CD4-positive, alpha-beta T cell treated with Interleukin-6 at 100 ng/mL for 8 hours (primary cell): ENCODE data around the gene C19orf25.
"Not testable (repeated sequence)": the region's sequence is repeated elsewhere in the genome, so short reads cannot be mapped to it uniquely, and the experiment has no call there.

Experiments used
- DNase-seq: peaks from one replicate; pipeline ENCODE4 v3.0.0-alpha.2; 2020; ENCODE audit warnings: mixed read lengths, low spot score

C19orf25 gene

DNA sequence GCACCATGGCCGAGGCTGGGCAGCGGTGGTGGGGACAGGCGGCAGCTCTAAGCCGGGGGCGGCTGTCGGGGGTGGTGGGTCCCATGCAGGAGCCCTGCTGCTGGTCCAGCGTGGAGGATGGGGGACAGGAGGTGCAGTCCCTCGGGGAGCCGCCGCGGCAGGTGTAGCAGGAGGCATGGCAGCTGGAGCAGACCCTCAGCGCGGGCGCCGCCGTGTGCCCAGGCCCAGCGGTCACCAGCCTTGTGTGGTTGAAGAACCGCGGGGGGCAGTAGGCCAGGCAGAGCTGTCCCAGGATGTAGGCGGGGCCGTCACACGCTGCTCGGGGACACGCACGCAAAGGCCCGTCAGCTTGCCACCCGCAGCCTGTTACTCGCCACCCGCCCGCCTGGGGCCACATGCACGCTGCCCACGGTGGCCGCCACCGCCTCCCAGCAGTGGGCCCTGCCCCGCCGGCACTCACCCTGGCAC is 2.9 kb upstream of the C19orf25 start:
- DNase-seq, result no peak

DNA sequence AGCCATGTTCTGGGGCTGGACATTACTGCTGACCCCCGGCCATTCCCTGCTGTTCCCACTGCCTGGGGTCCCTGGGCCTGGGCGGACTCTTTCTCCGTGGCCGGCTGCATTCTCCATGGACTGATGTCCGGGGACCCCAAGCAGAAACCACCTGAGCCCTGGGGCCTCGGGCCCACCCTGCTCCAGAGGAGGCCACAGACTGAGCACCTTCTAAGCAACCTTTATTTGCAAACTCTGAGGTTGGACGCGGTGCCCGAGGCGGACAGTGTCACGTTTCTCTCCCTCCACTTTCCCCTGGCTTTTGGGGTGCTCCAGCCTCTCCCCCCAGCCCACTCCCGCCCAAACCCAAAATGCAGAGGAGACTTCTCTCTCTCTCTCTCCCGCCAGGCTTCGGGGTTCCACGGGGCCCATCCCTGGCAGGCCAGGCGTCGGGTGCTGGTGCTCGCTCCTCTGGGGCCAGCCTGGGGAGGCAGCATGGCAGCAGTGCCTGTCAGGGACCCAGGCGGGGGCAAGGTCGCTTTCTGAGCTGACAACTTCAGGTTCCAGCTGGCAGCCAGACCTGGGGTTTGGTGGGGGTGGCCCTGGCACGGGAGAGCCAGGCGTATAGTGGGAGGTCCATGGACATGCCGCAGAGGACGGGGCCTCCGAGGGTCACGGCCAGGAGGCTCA is 2.3 kb upstream of the C19orf25 start:
- DNase-seq, result no peak

DNA sequence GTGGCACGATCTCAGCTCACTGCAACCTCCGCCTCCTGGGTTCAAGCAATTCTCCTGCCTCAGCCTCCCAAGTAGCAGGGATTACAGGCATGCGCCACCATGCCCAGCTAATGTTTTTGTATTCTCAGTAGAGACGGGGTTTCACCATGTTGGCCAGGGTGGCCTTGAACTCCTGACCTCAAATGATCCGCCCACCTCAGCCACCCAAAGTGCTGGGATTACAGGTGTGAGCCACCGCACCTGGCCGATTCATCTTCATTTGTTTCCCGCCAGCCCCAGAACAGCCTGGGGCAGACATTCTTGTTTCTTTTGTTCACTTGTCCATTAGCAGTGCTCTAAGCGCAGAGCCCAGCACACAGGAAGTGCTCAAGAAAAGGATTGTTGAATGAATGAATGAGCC is 2.0 kb downstream of the C19orf25 start:
- DNase-seq, result not testable (repeated sequence)

DNA sequence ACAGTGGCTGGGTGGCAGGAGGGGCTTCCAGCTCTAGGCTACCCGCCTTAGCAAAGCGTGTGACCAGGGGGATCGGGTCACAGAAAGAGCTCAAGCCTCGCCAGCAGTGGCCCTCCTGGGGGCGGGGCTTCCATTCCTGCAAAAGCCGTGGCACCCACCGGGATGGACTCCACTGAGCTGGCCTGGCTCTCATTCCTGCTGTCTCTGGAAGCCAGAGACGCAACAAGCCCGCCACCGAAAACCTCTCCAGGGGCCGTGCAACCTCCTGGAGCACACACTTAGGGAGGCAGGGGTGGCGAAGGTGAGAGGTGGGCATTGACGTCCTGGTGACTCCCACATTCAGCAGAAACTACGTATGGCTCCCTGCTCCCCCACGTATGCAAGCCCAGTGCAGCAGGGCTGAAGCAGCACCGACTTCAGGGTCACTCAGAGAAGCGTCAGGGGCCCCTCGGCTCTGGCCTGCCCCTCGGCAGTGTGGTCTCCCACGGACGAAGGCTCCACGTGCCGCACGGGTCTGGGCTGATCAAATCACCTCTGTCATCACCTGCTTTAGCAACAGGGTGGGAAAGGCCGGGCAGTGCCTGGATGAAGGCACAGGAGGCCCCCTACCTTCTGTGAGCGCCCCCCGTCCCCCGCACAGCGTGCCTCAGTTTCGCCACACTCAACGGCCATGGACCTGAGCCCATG is 3.1 kb downstream of the C19orf25 start:
- no peak for DNase-seq

DNA sequence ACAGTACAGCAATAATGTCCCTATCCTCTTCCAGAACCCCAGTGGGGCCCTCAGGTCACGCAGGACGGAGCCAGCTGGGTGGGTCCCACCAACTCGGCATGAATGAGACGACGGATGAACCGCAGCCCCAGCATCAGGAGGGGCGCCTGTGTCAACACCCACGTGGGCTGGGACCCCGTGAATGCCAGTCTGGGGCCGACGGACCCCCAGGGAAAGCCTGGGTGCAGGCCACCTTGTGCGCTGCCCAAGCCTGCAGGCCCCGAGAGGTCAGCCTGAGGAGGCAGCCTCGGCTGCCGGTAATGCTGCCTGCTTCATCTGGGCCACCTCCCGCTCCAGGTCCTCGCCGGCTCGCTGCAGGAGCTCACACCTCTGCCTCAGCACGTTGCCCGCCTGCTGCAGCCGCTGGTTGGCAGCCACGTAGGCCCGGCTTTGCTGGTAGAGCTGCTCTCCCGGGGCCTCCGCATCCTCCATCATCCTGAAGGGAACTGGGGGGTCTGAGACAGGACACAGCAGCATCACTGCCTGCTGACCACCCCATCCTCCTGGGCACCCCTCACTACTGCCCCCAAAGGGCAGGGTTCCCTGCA is 4.2 kb downstream of the C19orf25 start:
- DNase-seq, result no peak

DNA sequence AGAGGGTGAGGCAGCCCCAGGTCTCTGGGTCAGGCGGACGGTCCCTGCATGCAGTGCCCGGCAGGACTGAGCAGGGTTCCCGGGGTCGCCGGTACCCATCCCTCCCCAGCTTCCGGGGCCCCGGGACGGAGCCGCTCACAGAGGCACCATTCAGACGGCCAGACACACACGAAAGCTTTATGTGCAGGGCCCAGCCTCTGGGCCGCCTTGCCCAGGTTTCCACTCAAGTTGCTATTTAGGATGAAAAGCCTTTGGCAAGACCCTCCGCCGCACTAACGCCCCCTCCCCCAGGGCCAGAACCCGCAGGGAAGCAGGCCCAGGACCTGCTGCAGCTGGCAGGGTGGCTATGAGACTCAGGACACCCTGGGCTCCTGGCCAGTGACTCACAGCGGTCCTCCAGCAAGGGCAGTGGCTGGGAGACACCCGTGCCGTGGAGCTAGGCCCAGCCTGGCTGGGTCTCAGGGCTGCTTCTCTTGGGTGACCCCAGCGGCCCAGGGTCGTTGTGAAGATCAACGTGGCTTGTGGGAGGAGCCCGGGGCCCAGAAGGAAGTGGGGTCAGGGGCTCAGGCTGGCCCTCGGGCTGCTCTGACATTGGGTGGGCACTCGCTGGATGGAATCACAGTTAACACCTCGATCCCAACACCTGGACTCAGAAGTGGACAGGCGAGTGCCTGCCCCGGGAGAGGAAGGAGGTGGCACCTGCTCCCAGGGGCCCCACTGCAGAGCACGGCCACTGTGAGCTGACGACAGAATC is 4.8 kb downstream of the C19orf25 start:
- DNase-seq, result no peak

DNA sequence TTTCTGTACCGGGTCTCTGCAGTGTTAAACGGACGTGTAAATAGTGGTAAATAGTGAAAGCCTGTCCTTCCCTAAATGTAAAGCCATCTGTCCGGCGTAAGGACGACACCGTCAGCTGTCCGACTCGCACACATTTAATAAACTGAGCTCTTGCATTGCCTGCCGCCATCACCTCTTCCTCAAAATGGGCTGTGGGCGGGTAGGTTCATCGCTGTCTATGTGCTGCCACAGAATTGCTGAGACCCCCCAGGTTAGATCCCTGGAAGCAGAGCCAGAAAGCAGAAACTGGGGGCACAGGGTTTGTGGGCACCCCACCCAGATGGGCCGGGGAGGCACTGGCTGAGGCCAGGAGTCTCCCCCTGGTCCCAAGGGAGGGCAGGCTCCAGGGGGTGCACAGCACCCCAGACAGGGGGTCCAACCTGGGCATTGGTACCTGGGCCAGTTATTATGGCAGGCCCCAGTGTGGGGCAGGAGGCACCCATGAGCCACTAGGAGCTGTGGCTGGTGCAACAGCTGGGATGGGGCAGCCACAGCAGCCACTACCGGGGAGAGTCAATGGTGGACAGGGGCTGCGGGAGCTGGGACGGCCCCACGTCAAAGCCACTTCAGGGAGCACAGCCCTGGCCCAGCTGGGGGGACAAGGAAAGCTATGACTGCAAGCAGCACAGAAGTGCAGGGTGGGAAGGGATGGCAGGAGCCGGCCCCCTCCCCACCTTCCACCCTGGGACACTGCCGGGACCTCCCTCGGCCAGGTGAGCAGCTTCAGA is 5.7 kb downstream of the C19orf25 start:
- DNase-seq, result no peak

DNA sequence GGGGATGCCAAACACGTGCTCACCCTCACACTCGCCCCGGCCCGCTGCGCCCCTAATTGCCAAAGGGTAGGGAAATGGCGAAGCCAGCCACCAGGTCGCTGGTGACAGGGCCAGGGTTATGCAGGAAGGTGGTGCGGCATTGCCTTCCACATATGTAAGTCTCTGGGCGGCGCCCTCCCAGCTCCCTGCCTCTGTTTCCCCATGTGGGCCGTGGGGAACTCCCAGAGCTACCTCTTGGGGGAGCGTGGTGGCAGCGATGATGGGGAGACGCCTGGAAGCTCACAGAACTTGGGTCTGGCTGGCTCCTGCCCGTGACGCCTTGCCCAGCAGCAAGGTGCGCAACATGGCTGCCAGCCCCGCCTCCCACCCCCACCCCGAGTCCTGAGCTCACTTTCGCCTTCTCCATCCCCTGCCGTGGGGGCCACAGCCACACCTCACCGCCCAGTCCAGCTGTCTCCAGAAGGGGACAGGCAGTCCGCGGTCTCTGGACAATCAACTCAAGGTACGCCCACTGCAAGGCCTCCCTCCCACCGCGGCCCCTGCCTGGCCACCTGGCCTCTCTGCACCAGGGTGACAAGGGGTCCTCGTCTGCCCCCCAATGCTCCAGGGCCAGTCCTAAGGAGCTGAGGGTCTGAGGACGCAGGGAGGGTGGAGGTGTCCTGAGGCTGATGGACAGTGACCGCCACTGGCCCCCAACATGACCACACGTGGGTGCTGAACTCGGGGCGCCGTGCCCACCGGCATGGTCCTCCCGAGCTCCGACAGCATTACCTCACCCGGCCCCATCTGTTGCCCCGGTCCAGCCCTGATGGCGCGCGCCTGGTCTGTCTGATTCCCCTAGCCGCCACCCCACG is 6.6 kb downstream of the C19orf25 start:
- DNase-seq, result no peak

DNA sequence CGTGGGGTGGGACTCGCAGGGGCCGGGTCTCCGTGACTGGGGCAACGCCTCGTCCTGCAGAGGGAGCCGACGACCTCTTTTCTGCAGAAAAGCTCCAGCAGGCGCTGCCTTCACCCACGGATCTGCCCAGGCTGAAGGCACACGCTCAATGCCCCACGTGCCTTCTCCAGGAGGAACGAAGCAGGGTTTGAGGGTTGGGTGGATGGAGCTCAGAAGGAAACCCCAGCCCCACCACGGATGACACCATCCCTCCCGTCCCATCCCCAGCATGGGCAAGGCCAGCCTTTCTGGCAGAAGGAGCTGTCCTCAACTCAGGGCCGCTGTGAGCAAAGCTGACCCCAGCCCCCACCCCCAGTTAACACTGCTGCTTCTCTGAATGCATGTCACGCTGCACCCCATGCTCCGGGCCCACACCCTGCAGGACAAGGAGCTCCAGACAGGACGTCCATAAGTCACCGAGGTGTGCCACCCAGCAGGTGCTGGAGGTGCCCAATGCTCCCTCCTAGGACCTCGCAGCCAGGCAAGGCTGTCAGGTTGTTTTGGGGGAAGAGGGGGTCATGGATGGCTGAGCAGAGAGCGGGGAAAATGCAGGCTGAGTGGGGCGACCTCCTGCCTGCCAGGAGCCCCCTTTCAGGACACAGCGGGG is 7.4 kb downstream of the C19orf25 start:
- DNase-seq, result no peak

DNA sequence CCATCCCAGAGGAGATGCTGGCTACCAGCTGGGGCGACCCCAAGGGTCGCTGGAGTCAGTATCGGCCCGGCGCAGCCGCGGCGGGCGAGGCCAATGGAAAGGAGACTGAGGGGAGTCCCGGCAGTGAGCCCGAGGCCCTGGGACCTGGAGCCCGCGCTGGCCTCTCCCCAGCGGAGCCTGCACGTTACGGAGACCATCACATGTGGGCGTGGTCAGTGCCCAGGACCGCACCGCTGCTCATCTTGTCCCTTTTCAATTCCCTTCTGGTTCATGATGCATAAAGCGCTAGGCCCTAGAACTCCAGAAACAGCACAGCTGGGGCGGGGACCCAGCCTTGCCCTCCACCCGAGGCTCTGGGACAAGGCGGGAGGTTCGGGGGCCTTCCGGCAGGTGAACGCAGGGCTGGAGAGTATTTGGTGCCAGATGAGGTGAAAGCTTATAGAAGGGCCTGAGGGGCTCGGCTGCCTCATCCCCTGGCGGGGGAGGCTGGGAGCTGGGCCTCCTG is 8.0 kb downstream of the C19orf25 start:
- DNase-seq, result no peak

DNA sequence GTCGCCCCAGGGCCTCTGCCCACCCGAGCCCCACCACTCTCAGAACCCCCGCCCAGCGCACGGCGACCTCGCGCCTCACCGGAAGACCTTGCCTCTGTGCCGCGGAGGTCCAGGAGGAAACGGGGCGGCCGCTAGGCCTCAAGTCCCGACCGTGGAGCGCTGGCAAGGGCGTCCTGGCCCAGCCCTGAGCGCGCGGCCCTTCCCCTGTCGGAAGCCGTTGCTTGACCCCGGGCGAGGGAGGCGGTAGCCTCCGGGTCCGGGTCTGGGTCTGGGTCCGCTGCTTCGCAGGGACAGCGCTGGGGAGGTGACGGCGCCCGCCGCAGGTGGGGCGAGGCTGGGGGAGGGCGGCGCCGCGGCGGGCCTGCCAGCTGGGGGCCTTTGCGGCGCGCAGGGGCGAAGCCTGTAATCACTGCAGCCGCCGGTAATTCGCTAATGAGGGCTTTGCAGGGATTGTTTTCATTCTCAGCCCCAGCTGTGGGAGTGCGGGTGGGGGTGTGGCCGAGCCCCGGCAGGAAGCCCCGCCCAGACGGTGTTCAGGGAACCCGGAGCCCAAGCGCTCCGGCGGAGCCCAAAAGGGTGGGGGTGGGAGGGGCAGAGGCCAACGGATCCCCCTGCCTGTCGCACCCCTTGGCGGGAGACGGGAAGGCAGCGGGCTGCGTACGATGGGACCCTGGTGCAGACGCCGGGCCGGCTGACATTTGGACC is 8.6 kb downstream of the C19orf25 start:
- peak; percentile 75 for DNase-seq

DNA sequence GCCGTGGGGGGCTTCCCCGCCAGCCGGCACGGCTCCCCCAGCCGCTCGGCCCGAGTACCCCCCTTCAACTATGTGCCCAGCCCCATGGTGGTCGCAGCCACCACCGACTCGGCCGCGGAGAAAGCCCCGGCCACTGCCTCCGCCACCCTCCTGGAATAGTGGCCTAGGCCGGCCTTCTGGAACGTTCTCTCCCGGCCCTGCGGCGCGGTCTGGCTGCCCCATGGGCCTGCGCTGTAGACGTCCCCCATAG is 9.0 kb downstream of the C19orf25 start:
- no peak for DNase-seq

DNA sequence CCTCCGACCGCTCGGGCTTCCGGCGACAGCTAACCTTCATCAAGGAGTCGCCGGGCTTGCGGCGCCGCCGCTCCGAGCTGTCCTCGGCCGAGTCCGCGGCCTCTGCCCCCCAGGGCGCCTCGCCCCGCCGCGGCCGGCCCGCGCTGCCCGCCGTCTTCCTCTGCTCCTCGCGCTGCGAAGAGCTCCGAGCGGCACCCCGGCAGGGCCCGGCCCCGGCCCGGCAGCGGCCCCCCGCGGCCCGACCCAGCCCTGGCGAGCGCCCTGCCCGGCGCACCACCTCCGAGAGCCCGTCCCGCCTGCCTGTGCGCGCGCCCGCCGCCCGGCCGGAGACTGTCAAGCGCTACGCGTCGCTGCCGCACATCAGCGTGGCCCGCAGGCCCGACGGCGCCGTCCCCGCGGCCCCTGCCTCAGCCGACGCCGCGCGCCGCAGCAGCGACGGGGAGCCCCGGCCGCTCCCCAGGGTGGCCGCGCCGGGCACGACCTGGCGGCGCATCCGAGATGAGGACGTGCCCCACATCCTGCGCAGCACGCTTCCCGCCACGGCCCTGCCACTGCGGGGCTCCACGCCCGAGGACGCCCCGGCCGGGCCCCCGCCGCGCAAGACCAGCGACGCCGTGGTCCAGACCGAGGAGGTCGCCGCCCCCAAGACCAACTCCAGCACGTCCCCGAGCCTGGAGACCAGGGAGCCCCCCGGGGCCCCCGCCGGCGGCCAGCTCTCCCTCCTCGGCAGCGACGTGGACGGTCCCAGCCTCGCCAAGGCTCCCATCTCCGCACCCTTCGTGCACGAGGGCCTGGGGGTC is 9.6 kb downstream of the C19orf25 start:
- DNase-seq, result no peak

DNA sequence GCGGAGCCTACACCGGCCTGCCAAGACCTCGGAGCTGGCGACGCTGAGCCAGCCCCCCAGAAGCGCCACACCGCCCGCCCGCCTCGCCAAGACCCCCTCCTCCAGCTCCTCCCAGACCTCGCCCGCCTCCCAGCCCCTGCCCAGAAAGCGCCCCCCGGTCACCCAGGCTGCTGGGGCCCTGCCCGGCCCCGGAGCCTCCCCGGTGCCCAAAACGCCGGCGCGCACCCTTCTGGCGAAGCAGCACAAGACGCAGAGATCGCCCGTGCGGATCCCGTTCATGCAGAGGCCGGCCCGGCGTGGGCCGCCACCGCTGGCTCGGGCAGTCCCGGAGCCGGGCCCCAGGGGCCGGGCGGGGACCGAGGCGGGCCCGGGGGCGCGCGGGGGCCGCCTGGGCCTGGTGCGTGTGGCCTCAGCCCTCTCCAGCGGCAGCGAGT is 10.2 kb downstream of the C19orf25 start:
- DNase-seq, result no peak

DNA sequence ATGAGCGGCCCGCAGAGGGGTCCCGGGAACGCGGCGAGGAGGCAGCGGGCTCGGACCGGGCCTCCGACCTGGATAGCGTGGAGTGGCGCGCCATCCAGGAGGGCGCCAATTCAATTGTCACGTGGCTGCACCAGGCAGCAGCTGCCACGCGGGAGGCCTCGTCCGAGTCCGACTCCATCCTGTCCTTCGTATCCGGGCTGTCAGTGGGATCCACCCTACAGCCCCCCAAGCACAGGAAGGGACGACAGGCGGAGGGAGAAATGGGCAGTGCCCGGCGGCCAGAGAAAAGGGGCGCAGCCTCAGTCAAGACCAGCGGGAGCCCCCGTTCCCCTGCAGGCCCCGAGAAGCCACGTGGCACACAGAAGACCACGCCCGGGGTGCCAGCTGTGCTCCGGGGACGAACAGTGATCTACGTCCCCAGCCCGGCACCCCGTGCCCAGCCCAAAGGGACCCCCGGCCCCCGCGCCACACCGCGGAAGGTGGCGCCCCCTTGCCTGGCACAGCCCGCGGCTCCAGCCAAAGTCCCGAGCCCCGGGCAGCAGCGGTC is 10.7 kb downstream of the C19orf25 start:
- DNase-seq, result no peak

DNA sequence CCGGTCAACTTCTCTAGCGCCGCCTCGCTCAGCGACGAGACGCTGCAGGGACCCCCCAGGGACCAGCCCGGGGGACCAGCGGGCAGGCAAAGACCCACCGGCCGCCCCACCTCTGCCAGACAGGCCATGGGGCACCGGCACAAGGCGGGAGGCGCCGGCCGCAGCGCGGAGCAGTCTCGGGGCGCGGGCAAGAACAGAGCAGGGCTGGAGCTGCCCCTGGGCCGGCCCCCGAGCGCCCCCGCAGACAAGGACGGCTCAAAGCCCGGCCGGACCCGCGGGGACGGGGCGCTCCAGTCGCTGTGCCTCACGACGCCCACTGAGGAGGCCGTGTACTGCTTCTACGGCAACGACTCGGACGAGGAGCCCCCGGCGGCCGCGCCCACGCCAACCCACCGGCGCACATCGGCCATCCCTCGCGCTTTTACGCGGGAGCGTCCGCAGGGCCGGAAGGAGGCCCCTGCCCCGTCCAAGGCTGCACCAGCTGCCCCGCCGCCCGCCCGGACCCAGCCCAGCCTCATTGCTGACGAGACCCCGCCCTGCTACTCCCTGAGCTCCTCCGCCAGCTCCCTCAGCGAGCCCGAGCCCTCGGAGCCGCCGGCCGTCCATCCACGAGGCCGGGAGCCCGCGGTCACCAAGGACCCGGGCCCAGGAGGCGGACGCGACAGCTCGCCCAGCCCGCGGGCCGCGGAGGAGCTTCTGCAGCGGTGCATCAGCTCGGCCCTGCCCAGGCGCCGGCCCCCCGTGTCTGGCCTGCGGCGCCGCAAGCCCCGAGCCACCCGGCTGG is 11.3 kb downstream of the C19orf25 start:
- no peak for DNase-seq

DNA sequence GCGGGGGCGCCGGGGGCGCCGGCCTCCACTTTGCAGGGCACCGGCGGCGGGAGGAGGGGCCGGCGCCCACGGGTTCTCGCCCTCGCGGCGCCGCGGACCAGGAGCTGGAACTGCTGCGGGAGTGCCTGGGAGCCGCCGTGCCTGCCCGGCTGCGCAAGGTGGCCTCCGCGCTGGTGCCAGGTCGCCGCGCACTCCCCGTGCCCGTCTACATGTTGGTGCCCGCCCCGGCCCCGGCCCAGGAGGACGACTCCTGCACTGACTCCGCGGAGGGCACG is 11.9 kb downstream of the C19orf25 start:
- no peak for DNase-seq
